HG03280 (cell line): ENCODE data around the gene UGT1A6.

Experiments
- ATAC-seq: cut with Tn5 transposase; IDR thresholded peaks from one replicate; pipeline ENCODE4 v1.9.1; 2021; ENCODE audit warnings: mild to moderate bottlenecking, moderate library complexity; ENCODE audit not compliant: unreplicated experiment

The UGT1A6 gene

DNA sequence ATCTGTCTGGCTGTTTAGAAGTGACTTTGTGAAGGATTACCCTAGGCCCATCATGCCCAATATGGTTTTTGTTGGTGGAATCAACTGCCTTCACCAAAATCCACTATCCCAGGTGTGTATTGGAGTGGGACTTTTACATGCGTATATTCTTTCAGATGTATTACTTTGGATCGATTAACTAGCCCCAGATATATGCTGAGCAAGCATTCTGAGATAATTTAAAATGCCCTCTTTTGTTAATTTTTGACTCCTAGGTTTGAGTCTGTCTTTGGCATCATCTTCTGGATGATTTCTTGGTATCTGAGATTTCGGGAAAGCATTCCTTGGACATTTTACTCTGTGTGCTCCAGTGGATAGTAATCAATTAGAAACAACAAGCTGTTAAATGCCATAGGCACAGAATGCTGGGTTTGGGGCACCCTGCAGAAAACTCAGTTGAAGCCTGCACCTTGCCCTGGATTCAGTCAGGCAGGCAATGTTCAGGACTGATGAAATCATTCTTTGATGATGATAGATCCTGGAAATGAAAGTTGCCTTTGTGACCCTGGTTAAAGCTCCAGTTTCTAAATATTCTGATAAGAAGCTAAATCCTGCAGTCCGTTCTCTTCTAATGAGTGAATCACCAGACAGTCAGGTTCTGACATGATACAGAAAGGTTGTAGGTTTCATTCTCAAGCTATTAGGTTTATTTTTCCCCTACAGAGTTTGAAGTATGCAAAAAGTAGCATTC is 68.5 kb downstream of the UGT1A6 start:
- no peak for ATAC-seq

DNA sequence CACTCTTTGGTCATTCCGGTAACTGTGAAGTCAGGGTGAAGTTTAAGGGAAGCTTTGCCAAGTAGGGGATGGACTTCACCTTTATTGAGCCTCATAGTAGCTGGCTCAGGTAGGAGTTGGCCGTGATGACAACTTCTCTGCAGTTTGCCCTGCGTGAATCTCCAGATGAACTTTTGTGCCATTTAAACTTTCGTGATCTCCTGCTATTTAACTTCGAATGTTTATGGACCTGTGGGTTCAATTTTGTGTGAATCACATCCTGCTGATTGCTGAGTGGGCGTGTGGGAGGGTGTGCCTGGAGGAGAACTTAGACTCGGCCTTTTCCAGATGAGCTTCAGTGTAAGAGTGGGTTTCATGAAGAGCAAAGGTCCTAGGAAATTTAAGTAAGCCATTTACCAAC is 71.6 kb downstream of the UGT1A6 start:
- ATAC-seq = no peak

GRCh38 chr2:233764761-233765160 is 72.1 kb downstream of the UGT1A6 start:
- no peak for ATAC-seq

DNA sequence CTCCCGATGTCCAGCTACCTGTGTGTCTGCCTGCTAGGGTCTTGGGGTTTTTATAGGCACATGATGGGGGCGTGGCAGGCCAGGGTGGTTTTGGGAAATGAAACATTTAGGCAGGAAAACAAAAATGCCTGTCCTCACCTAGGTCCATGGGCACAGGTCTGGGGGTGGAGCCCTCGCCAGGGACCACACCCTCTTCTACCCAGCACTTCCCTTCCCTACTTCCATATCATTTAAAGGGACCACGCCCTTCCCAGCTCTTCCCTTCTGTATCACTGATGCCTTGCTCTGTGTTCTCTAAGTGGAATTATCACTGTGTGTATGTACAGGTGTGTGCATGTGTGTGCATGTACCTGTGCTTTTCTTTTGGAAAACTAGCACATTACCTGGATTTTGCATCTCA is 73.7 kb downstream of the UGT1A6 start:
- no peak for ATAC-seq

- no peak for ATAC-seq
Measured at GRCh38 chr2:233768076-233768475, 75.4 kb downstream of the UGT1A6 start.

GRCh38 chr2:233769260-233769659 is 76.6 kb downstream of the UGT1A6 start:
- no peak for ATAC-seq

- ATAC-seq = no peak
Measured at GRCh38 chr2:233772153-233772552, 79.5 kb downstream of the UGT1A6 start.

DNA sequence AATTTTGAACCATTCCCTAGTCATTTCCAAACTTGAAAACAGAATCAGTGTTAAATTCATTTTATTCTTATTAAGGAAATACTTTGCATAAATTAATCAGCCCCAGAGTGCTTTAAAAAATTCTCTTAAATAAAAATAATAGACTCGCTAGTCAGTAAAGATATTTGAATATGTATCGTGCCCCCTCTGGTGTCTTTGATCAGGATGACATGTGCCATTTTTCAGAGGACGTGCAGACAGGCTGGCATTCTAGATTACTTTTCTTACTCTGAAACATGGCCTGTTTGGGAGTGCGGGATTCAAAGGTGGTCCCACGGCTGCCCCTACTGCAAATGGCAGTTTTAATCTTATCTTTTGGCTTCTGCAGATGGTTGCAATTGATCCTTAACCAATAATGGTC is 79.9 kb downstream of the UGT1A6 start:
- no peak for ATAC-seq

DNA sequence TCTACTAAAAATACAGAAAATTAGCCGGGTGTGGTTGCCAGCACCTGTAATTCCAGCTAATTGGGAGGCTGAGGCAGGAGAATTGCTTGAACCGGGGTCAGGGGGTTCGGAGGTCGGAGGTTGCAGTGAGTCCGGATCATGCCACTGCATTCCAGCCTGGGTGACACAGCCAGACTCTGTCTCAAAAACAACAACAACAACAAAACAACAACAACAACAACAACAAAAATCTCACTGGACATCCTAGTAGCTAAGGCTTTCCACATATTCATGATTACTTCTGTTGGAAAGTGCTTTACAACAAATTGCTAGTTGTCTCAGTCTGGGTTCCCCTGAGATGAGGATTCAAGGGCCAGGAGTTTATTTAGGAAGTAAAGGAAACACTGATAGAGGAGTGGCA is 81.2 kb downstream of the UGT1A6 start:
- no peak for ATAC-seq

- no peak for ATAC-seq
Measured at GRCh38 chr2:233775414-233775813, 82.7 kb downstream of the UGT1A6 start.

DNA sequence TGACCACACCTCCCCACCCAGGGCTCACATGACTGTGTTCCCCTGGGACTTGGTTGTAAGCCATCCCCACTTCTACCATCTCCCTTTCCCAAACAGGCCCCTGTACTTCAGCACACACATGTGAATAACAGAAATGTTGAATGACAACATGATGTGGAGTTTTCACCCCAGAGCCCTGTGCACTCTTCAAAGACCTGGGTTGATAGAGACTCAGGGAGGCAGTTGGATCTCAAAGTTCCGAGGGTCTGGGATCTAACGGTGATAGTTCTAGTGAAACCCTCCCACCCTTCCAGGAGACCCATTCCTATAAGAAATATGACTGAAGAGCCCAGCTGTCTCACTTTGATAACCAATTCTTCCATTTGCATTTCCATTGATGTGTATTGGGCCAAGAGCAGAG is 85.3 kb downstream of the UGT1A6 start, which contains the start of gene MROH2A:
MROH2A (plus strand) TSS at position 301 of the 400 bp plus-strand sequence. CDS start 1,029 bp downstream, outside the sequence.
- ATAC-seq = no peak

GRCh38 chr2:233779722-233780121 is 87.0 kb downstream of the UGT1A6 start:
- no peak for ATAC-seq

- ATAC-seq = no peak
Measured at GRCh38 chr2:233780771-233781170, 88.1 kb downstream of the UGT1A6 start.

- no peak for ATAC-seq
Measured at GRCh38 chr2:233789554-233789953, 96.9 kb downstream of the UGT1A6 start.

DNA sequence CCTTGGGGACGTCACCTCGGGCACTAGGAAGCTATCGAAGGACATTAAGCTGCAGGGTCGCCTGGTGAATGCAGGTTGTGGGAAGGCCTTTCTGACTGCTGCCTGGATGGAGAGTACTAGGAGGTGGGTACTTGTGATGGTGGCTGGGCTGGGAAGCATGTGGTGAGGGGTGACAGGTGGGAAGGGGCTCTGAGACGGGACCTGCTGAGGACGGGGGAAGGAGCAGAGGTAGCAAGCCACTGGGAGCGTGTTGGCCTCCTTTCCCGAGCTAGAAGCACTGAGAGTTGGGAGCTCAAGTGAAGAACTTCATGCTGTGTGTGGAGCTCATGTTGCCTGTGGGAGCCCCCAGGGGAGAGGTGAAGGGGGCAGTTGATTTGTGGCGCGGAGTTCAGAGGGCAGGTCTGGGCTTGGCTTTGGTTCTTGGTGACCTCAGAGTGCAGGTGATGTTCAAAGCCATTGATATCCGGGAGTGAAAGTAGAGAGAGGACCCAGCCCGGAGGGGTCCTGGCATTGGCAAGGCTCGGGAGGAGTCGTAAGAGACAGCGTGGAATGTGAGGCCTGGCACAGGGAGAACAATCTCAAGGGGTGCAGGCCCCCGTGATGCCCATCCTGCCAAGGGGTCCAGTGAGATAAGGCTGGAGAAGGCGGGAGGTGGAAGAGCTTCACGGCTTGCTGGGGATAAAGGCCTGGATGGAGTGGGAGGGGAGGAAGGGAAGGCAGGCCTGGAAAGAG is 98.6 kb downstream of the UGT1A6 start:
- no peak for ATAC-seq

DNA sequence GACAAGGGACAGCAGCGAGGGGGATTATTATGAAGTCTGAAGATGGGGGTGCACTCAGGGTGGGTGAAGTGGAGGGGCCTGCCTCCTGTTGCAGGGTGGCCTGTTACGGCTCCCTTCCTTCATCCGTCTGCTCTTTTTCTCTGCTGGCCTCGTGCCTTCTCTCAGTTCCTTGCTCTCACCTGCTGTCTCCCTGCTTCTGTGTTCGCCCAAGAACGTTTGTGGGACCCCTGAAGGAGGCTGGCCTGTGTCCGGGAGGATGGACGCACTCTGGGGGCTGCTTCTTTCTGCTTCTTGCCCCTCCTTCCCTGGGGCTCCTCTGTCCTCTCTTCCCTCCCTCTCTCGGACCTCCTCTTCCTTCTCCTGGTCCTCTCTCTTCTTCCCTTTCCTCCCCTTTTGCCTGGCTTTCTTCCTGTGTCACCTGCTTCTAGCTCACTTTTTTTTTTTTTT is 99.2 kb downstream of the UGT1A6 start:
- no peak for ATAC-seq

- ATAC-seq = no peak
Measured at GRCh38 chr2:233792720-233793119, 100.0 kb downstream of the UGT1A6 start.

- ATAC-seq = no peak
Measured at GRCh38 chr2:233793465-233794127, 100.9 kb downstream of the UGT1A6 start.

DNA sequence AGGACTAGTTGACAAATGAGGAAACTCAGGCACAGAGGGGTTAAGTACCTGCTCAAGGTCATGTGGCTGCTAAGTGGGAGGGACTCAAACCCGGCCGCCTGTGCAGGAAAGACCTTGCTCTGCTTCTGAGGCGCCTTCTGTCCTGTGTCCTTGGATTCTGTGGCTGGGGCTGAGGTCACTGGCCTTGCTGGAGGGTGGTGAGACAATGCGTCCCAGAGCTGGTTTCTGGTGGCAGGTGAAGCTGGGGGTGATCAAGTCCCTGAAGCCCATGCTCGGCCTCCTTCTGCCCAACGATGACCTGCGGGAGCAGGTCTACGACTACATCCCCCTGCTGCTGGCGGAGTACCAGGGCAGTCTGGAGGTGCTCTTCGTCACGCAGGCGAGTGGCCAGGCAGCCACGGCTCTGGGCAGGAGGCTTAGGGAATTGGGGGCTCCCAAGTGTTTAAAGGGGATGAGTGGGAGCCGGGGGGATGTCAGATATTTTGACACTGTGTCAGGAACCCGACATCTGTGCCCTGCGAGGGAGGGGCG is 101.5 kb downstream of the UGT1A6 start:
- no peak for ATAC-seq

GRCh38 chr2:233795735-233796171 is 103.1 kb downstream of the UGT1A6 start:
- ATAC-seq = no peak

DNA sequence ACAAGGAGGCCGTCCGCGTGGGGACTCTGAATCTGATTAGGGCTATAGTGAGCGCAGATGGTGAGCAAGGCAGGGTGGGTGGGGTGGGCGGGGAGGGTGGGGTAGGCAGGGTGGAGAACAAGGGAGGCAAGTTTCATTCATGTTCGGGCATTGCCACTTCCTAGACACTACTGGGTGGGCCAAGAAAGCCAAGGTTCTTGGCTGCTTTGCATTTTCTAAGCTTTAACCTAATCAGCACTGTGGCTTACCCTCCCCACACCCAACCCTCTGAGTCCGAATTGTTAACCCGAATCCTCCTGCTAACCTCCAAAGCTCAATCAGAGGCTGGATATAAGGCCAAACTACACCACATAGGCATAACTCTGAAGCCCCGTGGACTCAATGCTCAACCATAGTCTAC is 103.6 kb downstream of the UGT1A6 start:
- ATAC-seq = no peak
